IMR-90 (cell line): ENCODE measurements around the gene BLVRB.

Experiments used
- NFE2L2 ChIP-seq: fragments of 150-350 bp; IDR thresholded peaks from 2 replicates; pipeline ENCODE4 v1.6.1; 2016; ENCODE audit warnings: low read depth, mild to moderate bottlenecking, low read length
- TF ChIP-seq, protein P1 (sequence below): conservative IDR thresholded peaks from 2 replicates; pipeline ENCODE4 v1.5.1; 2012; ENCODE audit warnings: mild to moderate bottlenecking, low read depth, low read length, improper control_type of control experiment

DNA sequence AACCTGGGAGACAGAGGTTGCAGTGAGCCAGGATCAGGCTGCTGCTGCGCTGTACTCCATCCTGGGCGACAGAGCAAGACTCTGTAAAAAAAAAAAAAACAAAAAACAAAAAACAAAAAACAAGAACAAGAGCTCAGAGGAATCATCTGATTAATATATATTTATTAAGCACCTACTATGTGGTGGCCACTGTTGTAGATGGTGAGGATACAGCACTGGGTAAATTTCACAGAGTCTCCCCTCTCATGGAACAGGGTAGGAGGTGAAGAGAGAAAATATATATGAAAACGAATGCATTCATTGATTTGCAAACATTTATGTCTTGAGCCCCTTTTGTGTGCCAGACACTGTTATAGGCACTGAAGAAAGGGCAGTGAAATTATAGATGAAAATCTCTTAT is 33.8 kb downstream of the BLVRB start:
- TF ChIP-seq, protein P1, sequence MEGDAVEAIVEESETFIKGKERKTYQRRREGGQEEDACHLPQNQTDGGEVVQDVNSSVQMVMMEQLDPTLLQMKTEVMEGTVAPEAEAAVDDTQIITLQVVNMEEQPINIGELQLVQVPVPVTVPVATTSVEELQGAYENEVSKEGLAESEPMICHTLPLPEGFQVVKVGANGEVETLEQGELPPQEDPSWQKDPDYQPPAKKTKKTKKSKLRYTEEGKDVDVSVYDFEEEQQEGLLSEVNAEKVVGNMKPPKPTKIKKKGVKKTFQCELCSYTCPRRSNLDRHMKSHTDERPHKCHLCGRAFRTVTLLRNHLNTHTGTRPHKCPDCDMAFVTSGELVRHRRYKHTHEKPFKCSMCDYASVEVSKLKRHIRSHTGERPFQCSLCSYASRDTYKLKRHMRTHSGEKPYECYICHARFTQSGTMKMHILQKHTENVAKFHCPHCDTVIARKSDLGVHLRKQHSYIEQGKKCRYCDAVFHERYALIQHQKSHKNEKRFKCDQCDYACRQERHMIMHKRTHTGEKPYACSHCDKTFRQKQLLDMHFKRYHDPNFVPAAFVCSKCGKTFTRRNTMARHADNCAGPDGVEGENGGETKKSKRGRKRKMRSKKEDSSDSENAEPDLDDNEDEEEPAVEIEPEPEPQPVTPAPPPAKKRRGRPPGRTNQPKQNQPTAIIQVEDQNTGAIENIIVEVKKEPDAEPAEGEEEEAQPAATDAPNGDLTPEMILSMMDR: no peak
- TF ChIP-seq NFE2L2: no peak
